KOPT-K1 (cell line): ENCODE data around the gene RABEPK.
"Not testable (repeated sequence)": the region's sequence is repeated elsewhere in the genome, so short reads cannot be mapped to it uniquely, and the experiment has no call there.

ENCODE experiments used
- H3K27ac ChIP-seq: fragments of 200-600 bp; sonication (generic); 2 replicates; pipeline ENCODE4 v1.5.1; 2016; ENCODE audit warnings: antibody characterized with exemption, mild to moderate bottlenecking, low read depth, low read length; ENCODE audit not compliant: poor library complexity, severe bottlenecking
- H3K36me3 ChIP-seq: fragments of 200-600 bp; sonication (generic); 2 replicates; pipeline ENCODE4 v1.5.1; 2017; ENCODE audit warnings: antibody characterized with exemption, mild to moderate bottlenecking, low read length, moderate library complexity; ENCODE audit not compliant: insufficient read depth
- H3K9me3 ChIP-seq: fragments of 200-600 bp; sonication (generic); 2 replicates; pipeline ENCODE4 v1.5.1; 2017; ENCODE audit warnings: antibody characterized with exemption, low read length, mild to moderate bottlenecking; ENCODE audit not compliant: insufficient read depth, poor library complexity, severe bottlenecking

RABEPK gene

GRCh38 chr9:125183054-125183453 is 17.3 kb upstream of the RABEPK start:
- no peak overlapping the region for H3K27ac ChIP-seq
- peaks cover 12% of the 10 kb centered on the region; the same call in 1 of the 2 replicates for H3K36me3 ChIP-seq
- H3K9me3 ChIP-seq = no peaks in the 10 kb centered on the region

- no peak overlapping the region for H3K27ac ChIP-seq
- H3K9me3 ChIP-seq = no peaks in the 10 kb centered on the region
- peaks cover 12% of the 10 kb centered on the region; the same call in 1 of the 2 replicates for H3K36me3 ChIP-seq
Observed at GRCh38 chr9:125183561-125183960, 16.8 kb upstream of the RABEPK start.

GRCh38 chr9:125189011-125189360 is 11.4 kb upstream of the RABEPK start:
- Histone ChIP-seq H3K36me3 (peaks cover 7% of the 10 kb centered on the region; the same call in 1 of the 2 replicates), H3K27ac (peak overlapping the region; percentile 92), H3K9me3 (no peaks in the 10 kb centered on the region)

- H3K27ac ChIP-seq = peak within 1 kb of the TSS; percentile 92
- H3K9me3 ChIP-seq = no peaks in the 10 kb centered on the region
- H3K36me3 ChIP-seq = peaks cover 7% of the 10 kb centered on the region; the same call in 1 of the 2 replicates
Observed at GRCh38 chr9:125189361-125190289, 10.7 kb upstream of the RABEPK start, which contains the start of gene PPP6C. TSS of gene PPP6C (minus strand) at chr9:125189803. CDS start at chr9:125189718, 85 bp downstream.

GRCh38 chr9:125190361-125190801 is 10.0 kb upstream of the RABEPK start:
- peaks cover 7% of the 10 kb centered on the region; the same call in 1 of the 2 replicates for H3K36me3 ChIP-seq
- H3K27ac ChIP-seq = peak overlapping the region; percentile 92
- no peaks in the 10 kb centered on the region for H3K9me3 ChIP-seq

- not testable (repeated sequence) for H3K36me3 ChIP-seq, H3K9me3 ChIP-seq
- H3K27ac ChIP-seq = peak overlapping the region; percentile 63
Observed at GRCh38 chr9:125194466-125194865, 5.9 kb upstream of the RABEPK start.

GRCh38 chr9:125195591-125195990 is 4.8 kb upstream of the RABEPK start:
- not testable (repeated sequence) for H3K9me3 ChIP-seq, H3K36me3 ChIP-seq
- peak overlapping the region; percentile 63 for H3K27ac ChIP-seq

GRCh38 chr9:125202846-125203618 is 2.7 kb downstream of the RABEPK start:
- Histone ChIP-seq H3K9me3 (no peaks in the 10 kb centered on the region), H3K36me3 (peaks cover 29% of the 10 kb centered on the region), H3K27ac (no peak overlapping the region)

- H3K36me3 ChIP-seq = peaks cover 38% of the 10 kb centered on the region
Observed at GRCh38 chr9:125204477-125204876, 4.1 kb downstream of the RABEPK start.

GRCh38 chr9:125214186-125214585 is 13.8 kb downstream of the RABEPK start:
- no peak overlapping the region for H3K27ac ChIP-seq
- H3K36me3 ChIP-seq = peaks cover 37% of the 10 kb centered on the region

More at GRCh38 chr9:125204477-125204876, 4.1 kb downstream of the RABEPK start:
- Histone ChIP-seq H3K9me3 (no peaks in the 10 kb centered on the region), H3K27ac (no peak overlapping the region)

GRCh38 chr9:125218621-125219020 is 18.3 kb downstream of the RABEPK start:
- H3K36me3 ChIP-seq = peaks cover 39% of the 10 kb centered on the region
- H3K9me3 ChIP-seq = no peaks in the 10 kb centered on the region
- no peak overlapping the region for H3K27ac ChIP-seq

More at GRCh38 chr9:125214186-125214585, 13.8 kb downstream of the RABEPK start:
- H3K9me3 ChIP-seq = no peaks in the 10 kb centered on the region

- H3K27ac ChIP-seq = not testable (repeated sequence)
Observed at GRCh38 chr9:125224858-125225257, 24.5 kb downstream of the RABEPK start.

GRCh38 chr9:125227761-125228160 is 27.4 kb downstream of the RABEPK start:
- Histone ChIP-seq H3K36me3 (peaks cover 16% of the 10 kb centered on the region; the same call in 1 of the 2 replicates), H3K9me3 (no peaks in the 10 kb centered on the region), H3K27ac (no peak overlapping the region)

More at GRCh38 chr9:125224858-125225257, 24.5 kb downstream of the RABEPK start:
- H3K36me3 ChIP-seq = peaks cover 31% of the 10 kb centered on the region
- not testable (repeated sequence) for H3K9me3 ChIP-seq

- no peak overlapping the region for H3K27ac ChIP-seq
- H3K9me3 ChIP-seq = no peaks in the 10 kb centered on the region
- peaks cover 56% of the 10 kb centered on the region for H3K36me3 ChIP-seq
Observed at GRCh38 chr9:125233678-125234077, 33.3 kb downstream of the RABEPK start.

GRCh38 chr9:125234099-125234498 is 33.8 kb downstream of the RABEPK start:
- H3K9me3 ChIP-seq, H3K27ac ChIP-seq: not testable (repeated sequence)
- H3K36me3 ChIP-seq = peaks cover 60% of the 10 kb centered on the region
